Astrocyte (in vitro differentiated cells and primary cell): Measurements from ENCODE around the gene MDH1B. TPM values are rescaled to one million over a fixed set of nuclear protein-coding genes. Genes with fewer than 3 reads are reported as not detected.

Source experiments
- DNase-seq: peaks from one replicate; pipeline ENCODE4 v3.0.0-alpha.2; 2010; ENCODE audit warnings: low read depth
- FAIRE-seq: peaks from 2 replicates; lab custom pipeline; 2011; peaks lifted over from hg19 to GRCh38; lab: Jason Lieb, UNC
- H2AFZ ChIP-seq: 2 replicates; pipeline ENCODE4 v1.6.0; 2012; ENCODE audit warnings: low read depth, low read length, inconsistent platforms
- H3K27ac ChIP-seq: 2 replicates; pipeline ENCODE4 v1.5.1; 2011; ENCODE audit warnings: low read depth, low read length, inconsistent platforms
- H3K27me3 ChIP-seq: 2 replicates; pipeline ENCODE4 v1.6.0; 2011; ENCODE audit warnings: low read length, inconsistent platforms; ENCODE audit not compliant: insufficient read depth
- H3K36me3 ChIP-seq: 2 replicates; pipeline ENCODE4 v1.5.1; 2011; ENCODE audit warnings: low read length, inconsistent platforms; ENCODE audit not compliant: insufficient read depth
- H3K4me1 ChIP-seq: 2 replicates; pipeline ENCODE4 v1.5.1; 2011; ENCODE audit warnings: low read length, inconsistent platforms; ENCODE audit not compliant: insufficient read depth
- H3K4me2 ChIP-seq: 2 replicates; pipeline ENCODE4 v1.6.0; 2012; ENCODE audit warnings: low read length, inconsistent platforms
- H3K4me3 ChIP-seq: 2 replicates; pipeline ENCODE4 v1.5.1; 2011; ENCODE audit warnings: low read depth, mild to moderate bottlenecking, low read length, inconsistent platforms; ENCODE audit not compliant: insufficient read depth
- H3K79me2 ChIP-seq: 2 replicates; pipeline ENCODE4 v1.6.0; 2012; ENCODE audit warnings: mild to moderate bottlenecking, low read length, inconsistent platforms; ENCODE audit not compliant: insufficient read depth
- H3K9ac ChIP-seq: 2 replicates; pipeline ENCODE4 v1.6.0; 2012; ENCODE audit warnings: mild to moderate bottlenecking, low read length, inconsistent platforms
- H3K9me3 ChIP-seq: 2 replicates; pipeline ENCODE4 v1.5.1; 2012; ENCODE audit warnings: low read depth, mild to moderate bottlenecking, low read length, inconsistent platforms; ENCODE audit not compliant: insufficient read depth
- H4K20me1 ChIP-seq: 2 replicates; pipeline ENCODE4 v1.6.0; 2012; ENCODE audit warnings: low read length, inconsistent platforms; ENCODE audit not compliant: insufficient read depth
- H3K27ac Mint-ChIP-seq: one replicate; pipeline ENCODE4 v1.8.0; 2021; ENCODE audit warnings: mild to moderate bottlenecking, mixed read lengths; ENCODE audit not compliant: unreplicated experiment
- H3K27me3 Mint-ChIP-seq: one replicate; pipeline ENCODE4 v1.8.0; 2021; ENCODE audit warnings: low read depth, mixed read lengths; ENCODE audit not compliant: unreplicated experiment
- H3K36me3 Mint-ChIP-seq: one replicate; pipeline ENCODE4 v1.8.0; 2021; ENCODE audit warnings: low read depth, mixed read lengths; ENCODE audit not compliant: unreplicated experiment
- H3K4me1 Mint-ChIP-seq: one replicate; pipeline ENCODE4 v1.8.0; 2021; ENCODE audit warnings: low read depth, mixed read lengths; ENCODE audit not compliant: unreplicated experiment
- H3K4me3 Mint-ChIP-seq: one replicate; pipeline ENCODE4 v1.8.0; 2021; ENCODE audit warnings: mild to moderate bottlenecking, moderate library complexity, mixed read lengths; ENCODE audit not compliant: unreplicated experiment
- H3K9me3 Mint-ChIP-seq: one replicate; pipeline ENCODE4 v1.8.0; 2021; ENCODE audit warnings: mild to moderate bottlenecking, mixed read lengths; ENCODE audit not compliant: unreplicated experiment
- EZH2 ChIP-seq: IDR thresholded peaks from 2 replicates; pipeline ENCODE4 v1.6.1; 2012; ENCODE audit warnings: mild to moderate bottlenecking, low read length, inconsistent platforms; ENCODE audit not compliant: insufficient read depth
- total RNA-seq: library from RNA; stranded (reverse); gene quantifications from 2 replicates; pipeline ENCODE4 v1.2.1, GENCODE V29; 2021
- TF ChIP-seq, protein P1 (sequence below): IDR thresholded peaks from 2 replicates; pipeline ENCODE4 v1.5.1; 2011; ENCODE audit warnings: low read depth, mild to moderate bottlenecking, inconsistent platforms, low read length, moderate library complexity; ENCODE audit not compliant: insufficient read depth

The MDH1B gene
- total RNA-seq, 1 donor from 2014 or later: 1.9 TPM

GRCh38 chr2:206713746-206714145 lies 51.4 kb downstream of the MDH1B start:
- Histone ChIP-seq H4K20me1 (no peaks in the 10 kb centered on the region), H3K27ac (no peak overlapping the region), H3K4me1 (no peaks in the 10 kb centered on the region), H3K9ac (no peak overlapping the region), H2AFZ (no peak overlapping the region), H3K4me2 (no peak overlapping the region), H3K9me3 (no peaks in the 10 kb centered on the region), H3K36me3 (no peaks in the 10 kb centered on the region), H3K79me2 (no peaks in the 10 kb centered on the region), H3K27me3 (no peaks in the 10 kb centered on the region), H3K4me3 (no peak overlapping the region)
- no peak overlapping the region for H3K27ac Mint-ChIP-seq
- TF ChIP-seq, protein P1, sequence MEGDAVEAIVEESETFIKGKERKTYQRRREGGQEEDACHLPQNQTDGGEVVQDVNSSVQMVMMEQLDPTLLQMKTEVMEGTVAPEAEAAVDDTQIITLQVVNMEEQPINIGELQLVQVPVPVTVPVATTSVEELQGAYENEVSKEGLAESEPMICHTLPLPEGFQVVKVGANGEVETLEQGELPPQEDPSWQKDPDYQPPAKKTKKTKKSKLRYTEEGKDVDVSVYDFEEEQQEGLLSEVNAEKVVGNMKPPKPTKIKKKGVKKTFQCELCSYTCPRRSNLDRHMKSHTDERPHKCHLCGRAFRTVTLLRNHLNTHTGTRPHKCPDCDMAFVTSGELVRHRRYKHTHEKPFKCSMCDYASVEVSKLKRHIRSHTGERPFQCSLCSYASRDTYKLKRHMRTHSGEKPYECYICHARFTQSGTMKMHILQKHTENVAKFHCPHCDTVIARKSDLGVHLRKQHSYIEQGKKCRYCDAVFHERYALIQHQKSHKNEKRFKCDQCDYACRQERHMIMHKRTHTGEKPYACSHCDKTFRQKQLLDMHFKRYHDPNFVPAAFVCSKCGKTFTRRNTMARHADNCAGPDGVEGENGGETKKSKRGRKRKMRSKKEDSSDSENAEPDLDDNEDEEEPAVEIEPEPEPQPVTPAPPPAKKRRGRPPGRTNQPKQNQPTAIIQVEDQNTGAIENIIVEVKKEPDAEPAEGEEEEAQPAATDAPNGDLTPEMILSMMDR: no peak
- no peak for TF ChIP-seq EZH2
- DNase-seq: no peak
- H3K4me3 Mint-ChIP-seq: no peak overlapping the region
- H3K4me1 Mint-ChIP-seq: no peaks in the 10 kb centered on the region
- peaks cover 5% of the 10 kb centered on the region for H3K27me3 Mint-ChIP-seq
- no peak for FAIRE-seq
- no peaks in the 10 kb centered on the region for H3K9me3 Mint-ChIP-seq
- H3K36me3 Mint-ChIP-seq: no peaks in the 10 kb centered on the region

DNA sequence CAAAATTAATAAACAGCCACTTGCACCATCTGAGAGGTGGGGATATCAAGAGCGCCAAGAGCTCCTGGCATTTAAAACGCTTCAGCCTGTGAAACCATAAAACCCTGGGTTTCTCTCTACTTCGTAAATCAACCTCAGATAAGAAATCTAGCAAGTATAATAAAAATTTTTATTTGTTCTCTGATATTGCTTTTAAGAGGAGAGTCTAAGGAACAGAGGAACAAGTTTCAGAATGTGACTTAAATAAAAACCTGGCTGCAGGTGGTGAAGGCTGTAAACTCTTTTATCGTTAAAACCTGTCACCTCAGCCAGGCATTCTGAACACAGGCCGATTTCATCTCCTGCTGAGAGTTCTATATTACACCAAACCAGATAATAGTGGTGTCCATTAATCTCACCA lies 56.8 kb downstream of the MDH1B start:
- Mint-ChIP-seq H3K9me3 (no peaks in the 10 kb centered on the region), H3K36me3 (no peaks in the 10 kb centered on the region), H3K27ac (no peak overlapping the region), H3K27me3 (no peaks in the 10 kb centered on the region), H3K4me1 (no peaks in the 10 kb centered on the region), H3K4me3 (no peak overlapping the region)
- Histone ChIP-seq H4K20me1 (no peaks in the 10 kb centered on the region), H3K27ac (no peak overlapping the region), H3K36me3 (no peaks in the 10 kb centered on the region), H3K4me2 (no peak overlapping the region), H2AFZ (no peak overlapping the region), H3K4me3 (no peak overlapping the region), H3K27me3 (no peaks in the 10 kb centered on the region), H3K9ac (no peak overlapping the region), H3K9me3 (no peaks in the 10 kb centered on the region), H3K79me2 (no peaks in the 10 kb centered on the region), H3K4me1 (no peaks in the 10 kb centered on the region)
- DNase-seq: no peak
- no peak for FAIRE-seq
- TF ChIP-seq, protein P1: no peak
- no peak for TF ChIP-seq EZH2

GRCh38 chr2:206707164-206707701 lies 57.9 kb downstream of the MDH1B start:
- no peaks in the 10 kb centered on the region for H3K79me2 ChIP-seq
- H3K9me3 ChIP-seq: no peaks in the 10 kb centered on the region
- H3K4me2 ChIP-seq: no peak overlapping the region
- H3K27me3 Mint-ChIP-seq: no peaks in the 10 kb centered on the region
- TF ChIP-seq, protein P1: no peak
- TF ChIP-seq EZH2: no peak
- no peaks in the 10 kb centered on the region for H3K36me3 Mint-ChIP-seq
- no peaks in the 10 kb centered on the region for H4K20me1 ChIP-seq
- DNase-seq (no peak), FAIRE-seq (no peak)
- no peaks in the 10 kb centered on the region for H3K36me3 ChIP-seq
- no peak overlapping the region for H2AFZ ChIP-seq
- H3K4me3 ChIP-seq: no peak overlapping the region
- H3K27ac Mint-ChIP-seq: no peak overlapping the region
- H3K4me1 Mint-ChIP-seq: no peaks in the 10 kb centered on the region
- H3K4me1 ChIP-seq: no peaks in the 10 kb centered on the region
- no peak overlapping the region for H3K4me3 Mint-ChIP-seq
- no peaks in the 10 kb centered on the region for H3K9me3 Mint-ChIP-seq
- H3K27ac ChIP-seq: no peak overlapping the region
- no peak overlapping the region for H3K9ac ChIP-seq
- no peaks in the 10 kb centered on the region for H3K27me3 ChIP-seq
